Measurements from ENCODE around the gene AIG1. TPM values are rescaled to one million over a fixed set of nuclear protein-coding genes. Genes with fewer than 3 reads are reported as not detected.

Gene AIG1
- total and polyA plus RNA-seq, 2 of the 13 experiments (the other 11 are each of a cell fraction or from before 2014, with no cell fraction given): 115 to 197 TPM

DNA sequence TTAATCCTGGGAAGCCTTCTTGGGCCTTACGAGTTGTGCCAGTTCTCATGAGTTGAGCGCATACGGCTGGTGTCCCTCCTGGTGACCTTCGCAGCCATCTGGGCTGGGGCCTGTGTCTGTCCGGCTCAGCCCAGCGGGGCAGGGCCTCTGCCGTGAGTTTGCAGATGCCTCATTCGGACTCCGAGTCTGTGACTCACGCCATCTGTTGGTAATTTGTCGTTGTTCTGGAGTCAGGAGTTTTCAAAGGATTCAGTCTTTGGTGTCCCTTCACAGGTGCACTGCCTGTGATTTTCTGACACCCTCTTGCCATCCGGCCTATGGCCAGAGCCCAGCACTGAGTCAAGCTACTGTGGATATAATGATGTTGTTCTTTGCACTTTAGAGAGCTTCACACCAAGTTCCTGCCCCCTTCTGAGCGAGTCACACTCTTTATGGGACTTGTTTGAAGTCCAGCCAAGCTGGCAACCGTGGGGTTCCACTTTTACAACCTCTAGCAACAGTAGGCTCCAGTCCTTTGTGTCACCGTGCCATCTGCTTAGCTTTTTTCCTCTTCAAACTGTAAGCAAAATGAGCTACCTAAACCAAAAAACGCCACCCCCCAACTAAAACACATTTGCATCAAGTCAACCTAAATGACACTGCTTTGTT is 175.6 kb downstream of the AIG1 start:
- TF ChIP-seq, protein P1, sequence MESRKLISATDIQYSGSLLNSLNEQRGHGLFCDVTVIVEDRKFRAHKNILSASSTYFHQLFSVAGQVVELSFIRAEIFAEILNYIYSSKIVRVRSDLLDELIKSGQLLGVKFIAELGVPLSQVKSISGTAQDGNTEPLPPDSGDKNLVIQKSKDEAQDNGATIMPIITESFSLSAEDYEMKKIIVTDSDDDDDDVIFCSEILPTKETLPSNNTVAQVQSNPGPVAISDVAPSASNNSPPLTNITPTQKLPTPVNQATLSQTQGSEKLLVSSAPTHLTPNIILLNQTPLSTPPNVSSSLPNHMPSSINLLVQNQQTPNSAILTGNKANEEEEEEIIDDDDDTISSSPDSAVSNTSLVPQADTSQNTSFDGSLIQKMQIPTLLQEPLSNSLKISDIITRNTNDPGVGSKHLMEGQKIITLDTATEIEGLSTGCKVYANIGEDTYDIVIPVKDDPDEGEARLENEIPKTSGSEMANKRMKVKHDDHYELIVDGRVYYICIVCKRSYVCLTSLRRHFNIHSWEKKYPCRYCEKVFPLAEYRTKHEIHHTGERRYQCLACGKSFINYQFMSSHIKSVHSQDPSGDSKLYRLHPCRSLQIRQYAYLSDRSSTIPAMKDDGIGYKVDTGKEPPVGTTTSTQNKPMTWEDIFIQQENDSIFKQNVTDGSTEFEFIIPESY (CRISPR knock-in tag; IDR thresholded peaks at IDR 0.05): peak; percentile 16; the same call in 1 of the 2 replicates
- TF ChIP-seq ZNF780A (CRISPR knock-in tag; IDR thresholded peaks at IDR 0.05) (no peak), ATRX (CRISPR knock-in tag; IDR thresholded peaks at IDR 0.05; ENCODE audit: borderline replicate concordance) (no peak), HOXA5 (CRISPR knock-in tag; IDR thresholded peaks at IDR 0.05) (no peak)
- TF ChIP-seq, protein P2, sequence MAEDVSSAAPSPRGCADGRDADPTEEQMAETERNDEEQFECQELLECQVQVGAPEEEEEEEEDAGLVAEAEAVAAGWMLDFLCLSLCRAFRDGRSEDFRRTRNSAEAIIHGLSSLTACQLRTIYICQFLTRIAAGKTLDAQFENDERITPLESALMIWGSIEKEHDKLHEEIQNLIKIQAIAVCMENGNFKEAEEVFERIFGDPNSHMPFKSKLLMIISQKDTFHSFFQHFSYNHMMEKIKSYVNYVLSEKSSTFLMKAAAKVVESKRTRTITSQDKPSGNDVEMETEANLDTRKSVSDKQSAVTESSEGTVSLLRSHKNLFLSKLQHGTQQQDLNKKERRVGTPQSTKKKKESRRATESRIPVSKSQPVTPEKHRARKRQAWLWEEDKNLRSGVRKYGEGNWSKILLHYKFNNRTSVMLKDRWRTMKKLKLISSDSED (CRISPR knock-in tag; IDR thresholded peaks at IDR 0.05): no peak
- Histone ChIP-seq H3K9ac (ENCODE audit: insufficient read depth, low read depth, low read length) (no peak overlapping the region), H2AFZ (ENCODE audit: low read length) (no peak overlapping the region), H3K4me3 (replicated peaks in 1 of 3; ENCODE audit: insufficient read depth in 1 of 3, low read depth in 2 of 3, low read length in 3 of 3) (no peak overlapping the region), H3K9me3 (ENCODE audit: low read length) (no peaks in the 10 kb centered on the region), H4K20me1 (ENCODE audit: insufficient read depth, low read length) (no peaks in the 10 kb centered on the region; the same call in 1 of the 2 replicates), H3K27ac (ENCODE audit: extremely low read length, insufficient read depth, low read length) (no peak overlapping the region), H3K36me3 (replicated peaks in 1 of 2; ENCODE audit: control insufficient read depth in 1 of 2, insufficient read depth in 2 of 2, low read length in 2 of 2) (no peaks in the 10 kb centered on the region), H3K79me2 (ENCODE audit: insufficient read depth, low read length) (no peaks in the 10 kb centered on the region), H3K4me2 (ENCODE audit: low read depth, low read length) (no peak overlapping the region), H3K27me3 (ENCODE audit: control insufficient read depth in 1 of 2, insufficient read depth in 2 of 2, low read length in 2 of 2) (no peaks in the 10 kb centered on the region), H3K4me1 (ENCODE audit: insufficient read depth, low read length) (no peaks in the 10 kb centered on the region)
- ChIA-PET CTCF (ENCODE audit: low intra/inter-chr PET ratio, low total read pairs) (no interaction called here), POLR2A (no interaction called here)
- intact Hi-C loops (cut with micrococcal nuclease; ENCODE audit: unreplicated experiment): no loop called here
- FAIRE-seq (no peak), DNase-seq (ENCODE audit: low spot score) (no peak), ATAC-seq (no peak)
- no TSS peak for BruUV-seq (replicated peaks)
- in situ Hi-C loops (cut with HindIII; ENCODE audit: extremely low pct_ligation_motif_present, low pct_unique_long_range_greater_than_20kb): no loop called here
- WGBS (ENCODE audit: low lambda C conversion rate): 94% methylated on average over 16 of the region's 16 CpGs

All from HepG2 (cell line).